HCT116 (cell line): Measurements from ENCODE around the gene GREM2. TPM values are rescaled to one million over a fixed set of nuclear protein-coding genes. Genes with fewer than 3 reads are reported as not detected.

Source experiments
- ATAC-seq: fragments of 200-7000 bp; cut with Tn5 transposase; 2 replicates; pipeline ENCODE4 v1.9.1; 2020; ENCODE audit warnings: mild to moderate bottlenecking, moderate library complexity
- BruUV-seq: library from RNA; stranded (reverse); fragments of 400-500 nt; replicated peaks from 2 replicates; lab custom pipeline; 2021; lab: Mats Ljungman, UMichigan
- CTCF ChIA-PET: fragments of 300-600 bp; sonication (Branson Sonifier 250); formaldehyde crosslinking; loops from one replicate; lab custom pipeline; 2021; ENCODE audit warnings: antibody characterized with exemption; lab: Charles Lee
- POLR2A ChIA-PET: fragments of 300-600, 350-600 bp; sonication (Branson Sonifier 250); formaldehyde crosslinking; loops from one replicate; lab custom pipeline; 2021; ENCODE audit warnings: antibody characterized with exemption; lab: Charles Lee
- RAD21 ChIA-PET, 2 experiments: fragments of 300-600 bp; sonication (Branson Sonifier 250); formaldehyde crosslinking; loops; one replicate each; lab custom pipeline; 2023; ENCODE audit warnings: low total read pairs in 2 of 2; ENCODE audit not compliant: uncharacterized antibody in 2 of 2, unreplicated experiment in 2 of 2, low non-redundant PET in 1 of 2; lab: Charles Lee
- DNase-seq: peaks from one replicate; pipeline ENCODE4 v3.0.0-alpha.2; 2010; ENCODE audit warnings: low read depth, low spot score
- H2AFZ ChIP-seq: fragments of 200-600 bp; shearing (Covaris generic), sonication (generic); 2 replicates; pipeline ENCODE4 v1.6.1; 2017; ENCODE audit warnings: low read depth, mixed run types, mixed read lengths, antibody characterized with exemption, low read length; ENCODE audit not compliant: poor library complexity, severe bottlenecking
- H3K27ac ChIP-seq: 2 replicates; pipeline ENCODE4 v1.5.1; 2012; ENCODE audit warnings: low read depth, low read length
- H3K27me3 ChIP-seq: fragments of 200-600 bp; sonication (generic); 2 replicates; pipeline ENCODE4 v1.6.1; 2016; ENCODE audit warnings: mixed run types, low read length, mixed read lengths; ENCODE audit not compliant: insufficient read depth
- H3K36me3 ChIP-seq, 2 experiments: fragments of 200-500 bp in 1 of 2; fragments of 200-600 bp in 1 of 2; sonication (Bioruptor generic) in 1 of 2; sonication (generic) in 1 of 2; 2 replicates each; pipeline versions ENCODE4 v1.5.1 to v1.6.1; 2014 to 2016; ENCODE audit warnings: low read length in 2 of 2, inconsistent platforms in 1 of 2, mixed read lengths in 1 of 2, mixed run types in 1 of 2; ENCODE audit not compliant: insufficient read depth in 2 of 2, control insufficient read depth in 1 of 2
- H3K4me1 ChIP-seq, 2 experiments: fragments of 200-600 bp in 1 of 2; sonication (generic) in 1 of 2; 2 replicates each; pipeline versions ENCODE4 v1.5.1 to v1.6.1; 2012 to 2017; ENCODE audit warnings: low read length in 2 of 2, inconsistent platforms in 1 of 2, mild to moderate bottlenecking in 1 of 2, mixed read lengths in 1 of 2, mixed run types in 1 of 2, moderate library complexity in 1 of 2; ENCODE audit not compliant: insufficient read depth in 2 of 2, control insufficient read depth in 1 of 2
- H3K4me2 ChIP-seq: fragments of 200-600 bp; sonication (generic); 2 replicates; pipeline ENCODE4 v1.6.1; 2017; ENCODE audit warnings: mixed run types, low read length, mixed read lengths
- H3K4me3 ChIP-seq, 2 experiments: fragments of 200-600 bp in 1 of 2; sonication (generic) in 1 of 2; replicated peaks in 1 of 2; 2 replicates each; pipeline ENCODE4 v1.5.1; 2011 to 2016; ENCODE audit warnings: low read length in 2 of 2, control low read depth in 1 of 2, low read depth in 1 of 2, mild to moderate bottlenecking in 1 of 2, mixed read lengths in 1 of 2, mixed run types in 1 of 2
- H3K79me2 ChIP-seq: fragments of 200-600 bp; sonication (generic); 2 replicates; pipeline ENCODE4 v1.6.1; 2017; ENCODE audit warnings: mild to moderate bottlenecking, mixed run types, low read length, moderate library complexity, mixed read lengths; ENCODE audit not compliant: insufficient read depth
- H3K9ac ChIP-seq: fragments of 200-600 bp; sonication (generic); 2 replicates; pipeline ENCODE4 v1.6.1; 2016; ENCODE audit warnings: low read length, mixed read lengths
- H3K9me2 ChIP-seq: fragments of 200-600 bp; sonication (generic), shearing (Covaris generic); 2 replicates; pipeline ENCODE4 v1.6.1; 2017; ENCODE audit warnings: mixed run types, mild to moderate bottlenecking, moderate library complexity; ENCODE audit not compliant: insufficient read depth
- H3K9me3 ChIP-seq, 2 experiments: fragments of 200-500 bp in 1 of 2; fragments of 200-600 bp in 1 of 2; sonication (Bioruptor generic) in 1 of 2; sonication (generic) in 1 of 2; 2 replicates each; pipeline ENCODE4 v1.6.1; 2014 to 2017; ENCODE audit warnings: low read length in 2 of 2, mixed read lengths in 2 of 2, inconsistent platforms in 1 of 2, low read depth in 1 of 2, mild to moderate bottlenecking in 1 of 2, mixed run types in 1 of 2, moderate library complexity in 1 of 2; ENCODE audit not compliant: control insufficient read depth in 1 of 2, insufficient read depth in 1 of 2
- H4K20me1 ChIP-seq: fragments of 200-600 bp; sonication (generic), shearing (Covaris generic); 2 replicates; pipeline ENCODE4 v1.6.1; 2017; ENCODE audit warnings: mixed run types, mild to moderate bottlenecking, moderate library complexity; ENCODE audit not compliant: insufficient read depth
- ATF3 ChIP-seq: IDR thresholded peaks from 2 replicates; pipeline ENCODE4 v1.6.1; 2012
- CEBPB ChIP-seq: IDR thresholded peaks from 2 replicates; pipeline ENCODE4 v1.6.1; 2012; ENCODE audit warnings: low read depth
- ELF1 ChIP-seq: IDR thresholded peaks from 2 replicates; pipeline ENCODE4 v1.6.1; 2012; ENCODE audit warnings: low read depth, borderline replicate concordance
- EZH2 ChIP-seq: fragments of 200-600 bp; sonication (generic); IDR thresholded peaks from 2 replicates; pipeline ENCODE4 v1.6.1; 2017; ENCODE audit warnings: antibody characterized with exemption, mixed run types
- EZH2phosphoT487 ChIP-seq: fragments of 200-600 bp; IDR thresholded peaks from 2 replicates; pipeline ENCODE4 v1.6.1; 2018; ENCODE audit warnings: antibody characterized with exemption, borderline replicate concordance
- FOSL1 ChIP-seq: IDR thresholded peaks from 2 replicates; pipeline ENCODE4 v1.6.1; 2012; ENCODE audit warnings: low read depth
- MAX ChIP-seq: IDR thresholded peaks from 2 replicates; pipeline ENCODE4 v1.6.1; 2012
- POLR2A ChIP-seq: IDR thresholded peaks from 2 replicates; pipeline ENCODE4 v1.7.0; 2011; ENCODE audit warnings: borderline replicate concordance; ENCODE audit not compliant: insufficient read depth, insufficient read length; ENCODE audit errors: extremely low read depth
- POLR2AphosphoS5 ChIP-seq: IDR thresholded peaks from 2 replicates; pipeline ENCODE4 v1.6.1; 2011; ENCODE audit warnings: mild to moderate bottlenecking, low read depth, low read length, moderate library complexity
- RAD21 ChIP-seq: IDR thresholded peaks from 2 replicates; pipeline ENCODE4 v1.6.1; 2012; ENCODE audit warnings: low read depth, mild to moderate bottlenecking
- REST ChIP-seq: IDR thresholded peaks from 2 replicates; pipeline ENCODE4 v1.6.1; 2012; ENCODE audit warnings: low read depth
- SIN3A ChIP-seq: IDR thresholded peaks from 2 replicates; pipeline ENCODE4 v1.6.1; 2012; ENCODE audit warnings: low read depth
- SP1 ChIP-seq: IDR thresholded peaks from 2 replicates; pipeline ENCODE4 v1.6.1; 2012; ENCODE audit warnings: low read depth
- SRF ChIP-seq: IDR thresholded peaks from 2 replicates; pipeline ENCODE4 v1.6.1; 2012; ENCODE audit warnings: low read depth
- TCF7L2 ChIP-seq: IDR thresholded peaks from 2 replicates; pipeline ENCODE4 v1.7.0; 2011; ENCODE audit warnings: borderline replicate concordance, inconsistent platforms; ENCODE audit not compliant: insufficient read depth, insufficient read length; ENCODE audit errors: extremely low read depth
- YY1 ChIP-seq: IDR thresholded peaks from 2 replicates; pipeline ENCODE4 v1.6.1; 2011; ENCODE audit warnings: low read length, low read depth, moderate library complexity, mild to moderate bottlenecking; ENCODE audit not compliant: insufficient replicate concordance; ENCODE audit errors: extremely low read depth
- ZFX ChIP-seq: fragments of 450-650 bp; IDR thresholded peaks from 2 replicates; pipeline ENCODE4 v1.6.1; 2017
- ZNF274 ChIP-seq: fragments of 200-500 bp; sonication (Bioruptor generic); IDR thresholded peaks from 2 replicates; pipeline ENCODE4 v1.6.1; 2014; ENCODE audit warnings: mild to moderate bottlenecking, low read depth, low read length, inconsistent platforms
- intact Hi-C: fragments of 100-400 bp; cut with micrococcal nuclease; formaldehyde crosslinking; loops from 2 replicates; pipeline ENCODE4 v1.10.0; 2022
- total RNA-seq: library from RNA; stranded (reverse); gene quantifications from one replicate; pipeline ENCODE4 v1.2.1, GENCODE V29; 2021; ENCODE audit not compliant: unreplicated experiment
- TF ChIP-seq, protein P1 (sequence below): IDR thresholded peaks from 2 replicates; pipeline ENCODE4 v1.6.1; 2011; ENCODE audit warnings: mild to moderate bottlenecking, low read length, moderate library complexity; ENCODE audit not compliant: insufficient replicate concordance; ENCODE audit errors: extremely low read depth
- TF ChIP-seq, protein P2 (sequence below), 3 experiments: fragments of 200-600 bp in 1 of 3; sonication (generic) in 1 of 3; IDR thresholded peaks in 2 of 3; conservative IDR thresholded peaks in 1 of 3; 2 replicates each; pipeline ENCODE4 v1.5.1; 2012 to 2017; ENCODE audit warnings: low read depth in 2 of 3, low read length in 2 of 3, antibody characterized with exemption in 1 of 3, borderline replicate concordance in 1 of 3, control low read depth in 1 of 3, mild to moderate bottlenecking in 1 of 3, mixed read lengths in 1 of 3, mixed run types in 1 of 3, moderate library complexity in 1 of 3; ENCODE audit not compliant: insufficient read depth in 1 of 3

GREM2 gene
- total RNA-seq, 1 experiment from 2014 or later: not detected

DNA sequence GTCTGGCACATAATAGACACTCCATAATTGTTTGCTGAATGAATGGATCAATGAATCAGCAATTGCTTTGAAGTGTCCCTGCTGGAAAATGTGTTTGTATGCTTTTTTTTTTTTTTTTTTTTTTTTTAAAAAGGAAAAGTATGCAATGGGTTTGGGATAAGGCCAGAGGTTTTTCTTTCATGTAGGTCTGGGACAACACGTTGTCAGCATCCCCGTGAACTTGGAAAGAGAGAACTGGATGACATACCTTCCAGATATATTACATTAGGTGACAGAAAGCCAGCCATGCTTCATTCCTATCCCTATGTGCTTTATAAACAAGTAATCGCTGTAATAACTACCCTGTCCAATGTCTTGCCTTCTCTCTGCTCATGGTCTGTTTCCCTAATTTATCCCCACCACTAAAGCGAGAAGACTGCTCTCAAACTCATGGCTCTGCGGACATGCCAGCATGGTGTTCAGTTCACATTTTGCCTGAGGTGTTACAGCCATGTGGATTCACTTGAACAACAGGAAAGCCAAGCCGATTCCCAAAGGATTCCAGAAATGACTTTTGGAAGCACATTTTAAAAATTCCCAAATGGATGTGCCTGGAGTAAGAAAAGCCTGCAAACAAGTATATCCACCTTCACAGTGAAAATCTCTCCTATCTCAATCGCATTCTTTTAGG is 34.8 kb upstream of the GREM2 start:
- no peaks in the 10 kb centered on the region for H3K27me3 ChIP-seq
- CTCF ChIA-PET: no interaction called here
- intact Hi-C loops: no loop called here

More for the DNA sequence above, 34.8 kb upstream of the GREM2 start:
- Histone ChIP-seq H3K79me2 (no peaks in the 10 kb centered on the region), H3K4me1 (no peaks in the 10 kb centered on the region), H3K4me2 (no peak overlapping the region), H3K9me2 (no peaks in the 10 kb centered on the region), H3K4me3 (no peak overlapping the region), H3K9ac (no peak overlapping the region), H2AFZ (no peak overlapping the region), H3K9me3 (peaks cover 0 to 6% of the 10 kb centered on the region in 2 experiments; a peak in 2 of 4 replicates), H3K36me3 (no peaks in the 10 kb centered on the region), H4K20me1 (no peaks in the 10 kb centered on the region), H3K27ac (no peak overlapping the region)
- ChIA-PET RAD21 (no interaction called here), POLR2A (no interaction called here)
- no peak for DNase-seq
- no TSS peak for BruUV-seq
- no peak for TF ChIP-seq ZNF274
- no peak for TF ChIP-seq SP1
- no peak for TF ChIP-seq YY1
- TF ChIP-seq POLR2A: no peak
- no peak for TF ChIP-seq SRF
- TF ChIP-seq ZFX: no peak
- TF ChIP-seq EZH2: no peak
- no peak for TF ChIP-seq ELF1
- TF ChIP-seq CEBPB: no peak
- TF ChIP-seq FOSL1: no peak
- no peak for TF ChIP-seq POLR2AphosphoS5
- TF ChIP-seq, protein P1, sequence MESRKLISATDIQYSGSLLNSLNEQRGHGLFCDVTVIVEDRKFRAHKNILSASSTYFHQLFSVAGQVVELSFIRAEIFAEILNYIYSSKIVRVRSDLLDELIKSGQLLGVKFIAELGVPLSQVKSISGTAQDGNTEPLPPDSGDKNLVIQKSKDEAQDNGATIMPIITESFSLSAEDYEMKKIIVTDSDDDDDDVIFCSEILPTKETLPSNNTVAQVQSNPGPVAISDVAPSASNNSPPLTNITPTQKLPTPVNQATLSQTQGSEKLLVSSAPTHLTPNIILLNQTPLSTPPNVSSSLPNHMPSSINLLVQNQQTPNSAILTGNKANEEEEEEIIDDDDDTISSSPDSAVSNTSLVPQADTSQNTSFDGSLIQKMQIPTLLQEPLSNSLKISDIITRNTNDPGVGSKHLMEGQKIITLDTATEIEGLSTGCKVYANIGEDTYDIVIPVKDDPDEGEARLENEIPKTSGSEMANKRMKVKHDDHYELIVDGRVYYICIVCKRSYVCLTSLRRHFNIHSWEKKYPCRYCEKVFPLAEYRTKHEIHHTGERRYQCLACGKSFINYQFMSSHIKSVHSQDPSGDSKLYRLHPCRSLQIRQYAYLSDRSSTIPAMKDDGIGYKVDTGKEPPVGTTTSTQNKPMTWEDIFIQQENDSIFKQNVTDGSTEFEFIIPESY: no peak
- no peak for TF ChIP-seq SIN3A
- no peak for TF ChIP-seq TCF7L2
- TF ChIP-seq ATF3: no peak
- no peak for TF ChIP-seq EZH2phosphoT487
- TF ChIP-seq MAX: no peak
- TF ChIP-seq, protein P2, sequence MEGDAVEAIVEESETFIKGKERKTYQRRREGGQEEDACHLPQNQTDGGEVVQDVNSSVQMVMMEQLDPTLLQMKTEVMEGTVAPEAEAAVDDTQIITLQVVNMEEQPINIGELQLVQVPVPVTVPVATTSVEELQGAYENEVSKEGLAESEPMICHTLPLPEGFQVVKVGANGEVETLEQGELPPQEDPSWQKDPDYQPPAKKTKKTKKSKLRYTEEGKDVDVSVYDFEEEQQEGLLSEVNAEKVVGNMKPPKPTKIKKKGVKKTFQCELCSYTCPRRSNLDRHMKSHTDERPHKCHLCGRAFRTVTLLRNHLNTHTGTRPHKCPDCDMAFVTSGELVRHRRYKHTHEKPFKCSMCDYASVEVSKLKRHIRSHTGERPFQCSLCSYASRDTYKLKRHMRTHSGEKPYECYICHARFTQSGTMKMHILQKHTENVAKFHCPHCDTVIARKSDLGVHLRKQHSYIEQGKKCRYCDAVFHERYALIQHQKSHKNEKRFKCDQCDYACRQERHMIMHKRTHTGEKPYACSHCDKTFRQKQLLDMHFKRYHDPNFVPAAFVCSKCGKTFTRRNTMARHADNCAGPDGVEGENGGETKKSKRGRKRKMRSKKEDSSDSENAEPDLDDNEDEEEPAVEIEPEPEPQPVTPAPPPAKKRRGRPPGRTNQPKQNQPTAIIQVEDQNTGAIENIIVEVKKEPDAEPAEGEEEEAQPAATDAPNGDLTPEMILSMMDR (IDR thresholded peaks at IDR 0.05 in 2 of 3, conservative IDR thresholded peaks at IDR 0.05 in 1 of 3; ENCODE audit: borderline replicate concordance in 1 of 3, insufficient read depth in 1 of 3, low read depth in 2 of 3, low read length in 2 of 3): no peak
- no peak for TF ChIP-seq REST
- no peak for TF ChIP-seq RAD21
- ATAC-seq: no peak
